ENCODE data around the gene SLC8B1.

SLC8B1 gene

GRCh38 chr12:113318900-113319628 is 15.8 kb downstream of the SLC8B1 start:
- DNase-seq (ENCODE audit: low spot score) = no peak

GRCh38 chr12:113318046-113318656 is 16.8 kb downstream of the SLC8B1 start:
- DNase-seq (ENCODE audit: low spot score) = no peak

DNA sequence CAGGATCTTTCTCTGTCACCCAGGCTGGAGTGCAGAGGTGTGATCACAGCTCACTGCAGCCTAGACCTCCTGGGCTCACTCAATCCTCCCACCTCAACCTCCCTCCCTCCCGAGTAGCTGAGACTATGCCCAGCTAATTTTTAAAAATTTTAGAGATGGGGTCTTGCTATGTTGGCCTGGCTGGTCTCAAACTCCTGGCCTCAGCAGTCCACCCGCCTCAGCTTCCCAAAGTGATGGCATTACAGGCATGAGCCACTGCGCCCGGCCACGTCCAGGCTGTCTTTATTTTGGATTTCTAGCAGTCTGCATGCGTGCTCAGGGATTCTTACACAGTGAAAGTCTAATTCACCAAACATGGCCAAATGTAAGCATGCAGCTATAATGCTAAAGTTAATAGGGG is 17.8 kb downstream of the SLC8B1 start:
- no peak for DNase-seq (ENCODE audit: low spot score)

DNA sequence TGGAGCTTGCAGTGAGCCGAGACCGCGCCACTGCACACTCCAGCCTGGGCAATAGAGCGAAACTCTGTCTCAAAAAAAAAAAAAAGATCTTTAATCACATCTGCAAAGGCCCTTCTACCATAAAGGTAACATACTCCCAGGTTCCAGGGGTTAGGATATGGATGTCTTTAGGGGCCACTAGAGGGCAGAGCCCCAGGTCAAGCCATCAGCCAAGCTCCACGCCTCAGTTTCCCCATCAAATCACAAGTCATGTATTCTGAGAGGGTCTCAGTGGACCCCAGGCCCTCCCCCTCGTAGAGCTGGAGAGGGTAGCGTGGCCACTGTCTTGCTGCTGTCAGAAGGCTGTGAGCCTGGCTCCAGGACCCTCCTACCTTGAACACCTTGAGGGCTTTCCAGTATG is 18.8 kb downstream of the SLC8B1 start:
- no peak for DNase-seq (ENCODE audit: low spot score)

GRCh38 chr12:113315358-113315757 is 19.6 kb downstream of the SLC8B1 start:
- DNase-seq (ENCODE audit: low spot score) = no peak

DNA sequence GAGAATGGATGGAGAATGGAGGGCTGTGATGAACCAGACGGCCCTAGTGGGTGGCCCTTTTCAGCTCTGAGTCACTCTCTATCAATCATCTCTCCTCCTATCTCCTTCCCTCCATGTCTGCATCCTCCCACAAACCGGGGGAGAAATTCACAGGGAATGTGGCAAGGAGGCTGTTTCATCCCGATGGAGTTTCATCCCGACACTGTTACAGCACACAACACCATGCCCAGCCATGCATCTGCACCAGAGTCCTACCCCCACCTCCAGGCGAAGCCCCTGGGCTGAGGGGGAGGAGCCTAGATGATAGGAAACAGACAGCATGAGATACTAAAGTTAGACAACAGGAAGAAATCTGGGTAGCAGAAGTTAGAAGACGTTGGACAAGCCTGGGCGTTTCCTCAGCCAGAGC is 20.8 kb downstream of the SLC8B1 start:
- DNase-seq (ENCODE audit: low spot score) = no peak

GRCh38 chr12:113310489-113310888 is 24.4 kb downstream of the SLC8B1 start:
- no peak for DNase-seq (ENCODE audit: low spot score)

- DNase-seq (ENCODE audit: low spot score) = no peak
These were observed 28.5 kb downstream of the SLC8B1 start for GRCh38 chr12:113306382-113306781.

- DNase-seq (ENCODE audit: low spot score) = no peak
These were observed 29.5 kb downstream of the SLC8B1 start for GRCh38 chr12:113305281-113305856.

- DNase-seq (ENCODE audit: low spot score) = no peak
These were observed 31.8 kb downstream of the SLC8B1 start for GRCh38 chr12:113302886-113303640.

DNA sequence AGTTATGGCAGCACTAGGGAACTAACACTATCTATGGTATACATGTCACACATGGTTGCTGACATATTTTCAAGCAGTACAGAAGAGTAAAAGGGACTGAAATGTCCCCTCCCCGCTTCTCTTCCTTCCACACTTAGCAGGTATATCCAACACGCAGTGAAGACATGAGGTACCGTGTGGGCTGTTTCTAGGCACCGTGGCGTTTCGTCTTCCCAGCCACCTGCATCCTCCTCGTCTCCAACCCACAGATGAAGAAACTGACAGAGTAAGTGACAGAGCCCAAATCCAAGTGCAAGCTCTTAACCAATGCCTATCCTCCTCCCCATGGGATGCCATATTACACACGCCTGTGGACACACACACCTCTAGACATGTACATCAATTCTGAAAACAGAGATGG is 32.4 kb downstream of the SLC8B1 start:
- no peak for DNase-seq (ENCODE audit: low spot score)

- DNase-seq (ENCODE audit: low spot score) = no peak
These were observed 33.1 kb downstream of the SLC8B1 start for GRCh38 chr12:113301811-113302210.

DNA sequence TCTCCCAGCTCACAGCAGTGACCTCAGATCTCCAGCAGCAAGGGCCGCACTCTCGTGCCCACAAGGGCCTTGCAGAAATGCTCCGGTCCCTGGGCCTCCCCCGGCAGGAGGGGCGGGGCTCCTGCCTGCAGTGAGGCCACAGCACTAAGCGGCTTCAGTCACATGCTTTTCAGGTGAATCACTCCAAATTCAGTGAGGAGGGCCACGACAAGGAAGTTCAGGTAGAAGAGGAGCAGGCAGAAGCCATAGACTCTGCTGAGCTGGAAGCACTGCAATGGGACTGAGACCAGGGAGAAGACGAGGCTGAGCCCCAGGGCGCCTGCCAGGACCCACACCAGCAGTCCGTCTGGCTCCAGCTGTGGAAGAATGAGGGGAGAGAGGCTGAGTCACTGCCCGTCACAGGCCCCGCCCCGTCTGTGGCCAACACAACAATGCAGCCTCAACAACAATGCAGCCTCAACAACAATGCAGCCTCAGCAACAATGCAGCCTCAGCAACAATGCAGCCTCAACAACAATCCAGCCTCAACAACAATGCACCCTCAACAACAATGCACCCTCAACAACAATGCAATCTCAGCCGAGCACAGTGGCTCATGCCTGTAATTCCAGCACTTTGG is 35.2 kb downstream of the SLC8B1 start:
- no peak for DNase-seq (ENCODE audit: low spot score)

GRCh38 chr12:113298861-113299545 is 35.9 kb downstream of the SLC8B1 start:
- no peak for DNase-seq (ENCODE audit: low spot score)

GRCh38 chr12:113298472-113298817 is 36.5 kb downstream of the SLC8B1 start:
- DNase-seq (ENCODE audit: low spot score) = no peak

- no peak for DNase-seq (ENCODE audit: low spot score)
These were observed 37.1 kb downstream of the SLC8B1 start for GRCh38 chr12:113297621-113298471.

DNA sequence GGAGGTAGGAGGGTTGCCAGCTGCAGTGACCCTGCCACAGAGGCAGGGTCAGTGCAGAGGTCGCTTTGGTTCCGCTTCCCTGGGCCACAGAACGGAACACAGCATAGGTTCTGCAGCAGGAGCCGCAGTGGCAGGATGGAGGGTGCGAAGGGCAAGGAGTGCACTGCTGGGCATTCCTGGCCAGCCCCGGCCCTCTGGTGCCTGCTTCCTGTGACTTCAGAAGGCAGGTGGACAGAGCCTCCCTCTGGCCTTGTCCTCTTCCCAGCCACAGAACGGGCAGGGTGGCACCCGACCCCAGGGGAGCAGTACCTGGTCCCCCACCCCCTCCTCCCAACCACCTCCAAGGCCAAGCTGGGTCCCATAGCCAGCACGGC is 37.7 kb downstream of the SLC8B1 start:
- DNase-seq (ENCODE audit: low spot score) = no peak

DNA sequence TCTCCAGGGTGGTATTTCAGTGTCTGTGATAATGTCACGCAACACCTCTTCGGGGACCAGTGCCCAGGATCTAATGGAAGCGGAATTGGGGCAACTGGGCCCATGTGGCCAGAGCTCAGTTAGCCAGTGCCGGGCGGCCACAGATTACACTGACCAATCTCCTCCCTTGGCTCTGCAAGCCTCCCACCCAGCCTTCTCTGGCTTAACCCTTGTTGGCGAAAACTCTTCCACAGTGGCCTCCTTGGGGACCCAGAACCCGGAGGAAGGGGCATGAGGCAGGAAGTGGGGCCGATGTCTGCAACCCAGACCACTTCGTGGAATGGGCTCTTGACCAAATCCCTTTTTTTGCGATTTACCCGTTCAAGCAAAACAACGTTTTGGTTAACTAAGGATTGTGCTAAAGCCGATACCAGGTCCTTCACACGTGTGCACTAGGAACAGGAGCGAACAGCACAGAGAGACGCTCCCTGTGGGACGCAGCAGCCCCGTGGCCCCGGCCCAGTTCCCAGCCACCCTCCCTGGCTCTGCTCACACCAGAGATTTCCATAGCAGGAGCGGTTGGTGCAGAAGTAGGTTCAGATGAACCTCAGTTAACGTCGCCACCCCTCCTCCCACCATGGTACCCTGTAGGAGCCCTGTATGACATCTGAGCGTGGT is 38.2 kb downstream of the SLC8B1 start:
- DNase-seq (ENCODE audit: low spot score) = no peak

DNA sequence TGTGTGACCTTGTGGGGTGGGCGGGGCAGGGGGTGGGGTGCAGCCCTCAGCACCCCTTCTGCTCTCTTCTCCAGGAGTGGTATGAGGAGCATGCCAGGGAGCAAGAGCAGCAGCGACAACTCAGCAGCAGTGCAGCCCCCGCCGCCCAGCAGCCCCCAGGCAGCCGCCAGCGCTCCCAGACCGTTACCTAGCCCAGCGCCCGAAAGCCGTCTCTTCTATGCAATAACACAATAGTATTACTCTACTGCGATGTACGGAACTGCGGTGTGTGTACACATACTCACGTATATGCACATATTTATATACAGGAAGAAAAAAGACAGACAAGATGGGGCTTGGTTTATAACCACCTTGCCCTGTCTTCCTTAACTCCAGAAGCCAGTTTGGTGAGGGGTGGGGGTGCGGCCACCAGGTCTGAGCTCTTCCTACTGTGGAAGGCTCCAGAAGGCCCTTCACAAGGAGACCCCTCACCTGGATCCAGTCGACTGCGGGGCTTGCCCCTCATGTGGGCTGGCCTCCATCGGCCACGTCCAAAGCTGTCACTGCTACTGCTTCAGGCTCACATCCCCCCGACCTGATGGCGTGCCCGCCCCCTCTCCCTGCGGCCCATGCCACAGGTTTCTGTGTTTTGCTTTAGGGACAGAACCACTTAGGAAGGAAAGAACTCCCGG is 38.9 kb downstream of the SLC8B1 start:
- DNase-seq (ENCODE audit: low spot score) = no peak

DNA sequence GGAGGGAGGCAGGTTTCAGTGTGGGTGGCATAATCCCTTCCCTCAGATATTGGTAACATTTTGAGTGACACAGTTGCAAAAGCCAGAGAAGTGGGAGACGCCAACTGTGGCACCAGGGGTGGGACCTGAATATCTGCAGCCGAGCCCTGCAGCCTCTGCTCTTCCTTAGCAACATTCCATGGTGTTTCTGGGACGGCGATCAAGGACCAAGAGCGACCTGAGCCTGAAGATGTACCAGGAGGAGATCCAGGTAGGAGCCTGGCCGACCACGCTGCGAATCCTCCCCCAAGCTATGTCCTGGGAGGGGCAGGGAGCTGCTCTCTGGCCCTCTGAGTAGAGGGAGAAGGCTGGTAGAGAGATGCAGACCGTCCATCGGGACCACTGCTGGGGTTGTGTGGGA is 41.8 kb downstream of the SLC8B1 start:
- no peak for DNase-seq (ENCODE audit: low spot score)
